Upper lobe of left lung (tissue), 6 donors: ENCODE data around the gene CRB1. TPM values are rescaled to one million over a fixed set of nuclear protein-coding genes. Genes with fewer than 3 reads are reported as not detected.

Experiments
- ATAC-seq, 2 donors: fragments of 200-7000 bp; cut with Tn5 transposase; one replicate each; pipeline ENCODE4 v1.9.1; 2022; ENCODE audit warnings: mild to moderate bottlenecking in 2 of 2, moderate library complexity in 2 of 2; ENCODE audit not compliant: low FRiP score in 2 of 2
- DNase-seq, 2 donors: peaks; one replicate each; pipeline ENCODE4 v3.0.0-alpha.2; 2019 to 2020
- H3K27ac ChIP-seq, 4 donors: fragments of 200-600 bp; sonication (generic); one replicate each; pipeline ENCODE4 v1.5.1; 2016 to 2019
- H3K27me3 ChIP-seq, 4 donors: fragments of 200-600 bp; sonication (generic); one replicate each; pipeline ENCODE4 v1.5.1; 2017 to 2019
- H3K36me3 ChIP-seq, 4 donors: fragments of 200-600 bp; sonication (generic); one replicate each; pipeline ENCODE4 v1.5.1; 2016 to 2019
- H3K4me1 ChIP-seq, 4 donors: fragments of 200-600 bp; sonication (generic); one replicate each; pipeline ENCODE4 v1.5.1; 2018 to 2019
- H3K4me3 ChIP-seq, 4 donors: fragments of 200-600 bp; sonication (generic); one replicate each; pipeline ENCODE4 v1.5.1; 2017 to 2019; ENCODE audit warnings: mild to moderate bottlenecking in 2 of 4, moderate library complexity in 1 of 4
- H3K9me3 ChIP-seq, 4 donors: fragments of 200-600 bp; sonication (generic); one replicate each; pipeline ENCODE4 v1.5.1; 2018 to 2019
- CTCF ChIP-seq, 6 experiments: fragments of 450-650 bp in 4 of 6; fragments of 200-600 bp in 2 of 6; sonication (generic) in 2 of 6; IDR thresholded peaks; one replicate each; pipeline ENCODE4 v1.5.1; 2016 to 2019; ENCODE audit warnings: antibody characterized with exemption in 6 of 6
- EP300 ChIP-seq, 4 donors: sonication (generic); formaldehyde crosslinking; IDR thresholded peaks; one replicate each; pipeline ENCODE4 v1.5.1; 2017; ENCODE audit warnings: antibody characterized with exemption in 4 of 4, control low read depth in 2 of 4
- POLR2A ChIP-seq, 4 donors: fragments of 450-650 bp; IDR thresholded peaks; one replicate each; pipeline ENCODE4 v1.5.1; 2016 to 2017; ENCODE audit warnings: antibody characterized with exemption in 4 of 4, mild to moderate bottlenecking in 2 of 4
- POLR2AphosphoS5 ChIP-seq, 2 donors: sonication (generic); formaldehyde crosslinking; IDR thresholded peaks; one replicate each; pipeline ENCODE4 v1.5.1; 2017; ENCODE audit warnings: antibody characterized with exemption in 2 of 2
- WGBS, 2 donors: methylation state at CpG; one replicate each; pipeline ENCODE4 v1.1.5; 2017 to 2018; 5-methylcytosine and 5-hydroxymethylcytosine counted together
- total RNA-seq, 6 donors: library from RNA; depleted of rRNA in 4 of 6; stranded (reverse); fragments of >200 nt in 4 of 6; gene quantifications; one replicate each; pipeline versions ENCODE4 v1.1.0 to v1.2.1, GENCODE V29; 2016 to 2021
- donor health status: DM: no; HTN: no; CAD: no; lungs with moderate emphysema.
- donor health status: DM: no; HTN: yes; CAD: no; lungs with severe emphysema.

Gene CRB1
- total RNA-seq, 6 donors from 2014 or later, result 0.11 to 0.98 (median 0.15) TPM; not detected in 1

- DNase-seq (no peak), ATAC-seq (no peak)
- Histone ChIP-seq H3K9me3 (no peaks in the 10 kb centered on the region), H3K27me3 (no peaks in the 10 kb centered on the region), H3K4me1 (no peaks in the 10 kb centered on the region), H3K4me3 (no peak overlapping the region), H3K27ac (no peak overlapping the region), H3K36me3 (no peaks in the 10 kb centered on the region)
- WGBS, 2 donors, result 95% methylated on average over 3 of the region's 3 CpGs
- no peak for TF ChIP-seq CTCF (IDR thresholded peaks at IDR 0.05)
- no peak for TF ChIP-seq EP300 (IDR thresholded peaks at IDR 0.05)
- TF ChIP-seq POLR2AphosphoS5 (IDR thresholded peaks at IDR 0.05), result no peak
- no peak for TF ChIP-seq POLR2A (IDR thresholded peaks at IDR 0.05)
These were observed 169.5 kb downstream of the CRB1 start for GRCh38 chr1:197437601-197438000.

- Histone ChIP-seq H3K36me3 (no peaks in the 10 kb centered on the region), H3K9me3 (no peaks in the 10 kb centered on the region), H3K4me1 (no peaks in the 10 kb centered on the region), H3K27me3 (no peaks in the 10 kb centered on the region), H3K4me3 (no peak overlapping the region), H3K27ac (no peak overlapping the region)
- WGBS, 2 donors, result 54 to 60% methylated on average over 3 of the region's 3 CpGs
- DNase-seq, result no peak
- TF ChIP-seq EP300 (IDR thresholded peaks at IDR 0.05), result no peak
- no peak for TF ChIP-seq POLR2AphosphoS5 (IDR thresholded peaks at IDR 0.05)
- TF ChIP-seq CTCF (IDR thresholded peaks at IDR 0.05), result no peak
- no peak for ATAC-seq
These were observed 170.1 kb downstream of the CRB1 start for GRCh38 chr1:197438010-197438790.

- Histone ChIP-seq H3K4me3 (no peak overlapping the region), H3K27me3 (no peaks in the 10 kb centered on the region), H3K4me1 (no peaks in the 10 kb centered on the region), H3K27ac (no peak overlapping the region), H3K36me3 (no peaks in the 10 kb centered on the region), H3K9me3 (no peaks in the 10 kb centered on the region)
- TF ChIP-seq POLR2AphosphoS5 (IDR thresholded peaks at IDR 0.05) (no peak), EP300 (IDR thresholded peaks at IDR 0.05) (no peak), CTCF (IDR thresholded peaks at IDR 0.05) (no peak), POLR2A (IDR thresholded peaks at IDR 0.05) (no peak)
- no peak for DNase-seq
- WGBS, 2 donors, result 61 to 64% methylated on average over 4 of the region's 4 CpGs
- no peak for ATAC-seq
These were observed 171.7 kb downstream of the CRB1 start for GRCh38 chr1:197439708-197440280.

- Histone ChIP-seq H3K4me1 (no peaks in the 10 kb centered on the region), H3K4me3 (no peak overlapping the region), H3K27ac (no peak overlapping the region), H3K9me3 (no peaks in the 10 kb centered on the region), H3K27me3 (no peaks in the 10 kb centered on the region), H3K36me3 (no peaks in the 10 kb centered on the region)
- DNase-seq, result no peak
- WGBS, 2 donors, result 36 to 52% methylated on average over 2 of the region's 2 CpGs
- ATAC-seq, result no peak
- no peak for TF ChIP-seq POLR2A (IDR thresholded peaks at IDR 0.05)
- TF ChIP-seq CTCF (IDR thresholded peaks at IDR 0.05), result no peak
- TF ChIP-seq POLR2AphosphoS5 (IDR thresholded peaks at IDR 0.05), result no peak
- TF ChIP-seq EP300 (IDR thresholded peaks at IDR 0.05), result no peak
These were observed 172.7 kb downstream of the CRB1 start for GRCh38 chr1:197440715-197441114.
